ENCODE data around the gene EDC4.

- TF ChIP-seq CTCF (IDR thresholded peaks at IDR 0.05) (peak in 1 of 6 experiments; percentile 15), POLR2A (IDR thresholded peaks at IDR 0.05) (peak in 1 of 2 donors; percentile 39)
These were observed 25.6 kb upstream of the EDC4 start, which contains the start of gene CENPT for GRCh38 chr16:67847064-67847861.

All from adrenal gland (tissue), 5 donors.